Measurements from ENCODE around the gene TRIO.
"Not testable (repeated sequence)": the region's sequence is repeated elsewhere in the genome, so short reads cannot be mapped to it uniquely, and the experiment has no call there.

TRIO gene

DNA sequence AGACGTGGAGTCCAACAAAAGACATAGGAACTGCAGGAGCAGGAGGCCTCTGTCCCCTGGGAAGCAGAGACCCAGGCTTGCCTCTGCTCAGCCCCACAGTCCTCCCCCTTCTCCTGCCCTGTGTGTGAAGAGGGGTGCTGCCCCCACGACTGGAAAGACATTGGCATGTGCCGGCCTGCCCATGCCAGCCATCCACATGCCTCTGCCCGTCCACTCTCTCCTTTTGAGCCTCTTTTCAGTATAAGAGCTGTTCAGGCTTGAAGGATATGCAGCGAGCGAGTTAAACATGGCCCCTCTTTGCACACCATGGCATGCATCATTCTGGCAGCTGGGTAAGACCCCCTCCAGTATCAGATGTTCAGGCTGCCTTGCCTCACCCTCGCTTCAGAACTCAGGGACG is 278.7 kb downstream of the TRIO start:
- DNase-seq = no peak

- no peak for DNase-seq
Observed at GRCh38 chr5:14424011-14424685, 281.0 kb downstream of the TRIO start.

DNA sequence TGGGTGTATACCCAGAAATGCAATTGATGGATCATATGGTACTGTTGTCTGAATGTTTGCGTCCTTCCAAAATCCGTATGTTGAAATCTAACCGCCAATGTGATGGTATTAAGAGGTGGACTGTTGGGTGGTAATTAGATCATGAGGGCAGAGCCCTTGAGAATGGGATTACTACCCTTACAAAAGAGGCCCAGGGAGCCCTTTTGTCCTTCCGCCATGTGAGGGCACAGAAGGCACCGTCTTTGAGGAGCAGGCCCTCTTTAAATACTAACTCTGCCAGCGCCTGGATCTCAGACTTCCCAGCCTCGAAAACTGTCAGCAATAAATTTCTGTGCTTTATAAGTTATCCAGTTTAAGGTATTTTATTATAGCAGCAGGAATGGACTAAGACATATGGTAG is 282.4 kb downstream of the TRIO start:
- no peak for DNase-seq

GRCh38 chr5:14426521-14426920 is 283.4 kb downstream of the TRIO start:
- DNase-seq = no peak

- no peak for DNase-seq
Observed at GRCh38 chr5:14428302-14429081, 285.4 kb downstream of the TRIO start.

- no peak for DNase-seq
Observed at GRCh38 chr5:14429101-14430050, 286.2 kb downstream of the TRIO start.

DNA sequence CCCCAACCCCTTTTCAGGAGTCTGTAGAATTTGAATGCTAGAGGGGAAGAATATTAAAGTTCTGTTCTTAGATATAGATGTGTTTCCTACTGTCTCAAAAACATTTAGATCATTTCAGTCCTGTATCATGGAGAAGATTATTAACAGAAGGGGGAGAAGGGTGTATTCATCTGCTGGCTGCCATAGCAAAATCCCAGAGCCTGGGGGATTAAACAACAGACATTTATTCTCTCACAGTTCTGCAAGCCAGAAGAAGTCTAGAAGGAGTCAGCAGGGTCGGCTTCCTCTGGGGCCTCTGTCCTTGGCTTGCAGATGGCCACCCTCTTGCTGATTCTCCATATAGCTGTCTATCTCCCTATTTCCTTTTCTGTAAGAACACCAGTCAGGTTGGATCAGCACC is 288.4 kb downstream of the TRIO start:
- no peak for DNase-seq

DNA sequence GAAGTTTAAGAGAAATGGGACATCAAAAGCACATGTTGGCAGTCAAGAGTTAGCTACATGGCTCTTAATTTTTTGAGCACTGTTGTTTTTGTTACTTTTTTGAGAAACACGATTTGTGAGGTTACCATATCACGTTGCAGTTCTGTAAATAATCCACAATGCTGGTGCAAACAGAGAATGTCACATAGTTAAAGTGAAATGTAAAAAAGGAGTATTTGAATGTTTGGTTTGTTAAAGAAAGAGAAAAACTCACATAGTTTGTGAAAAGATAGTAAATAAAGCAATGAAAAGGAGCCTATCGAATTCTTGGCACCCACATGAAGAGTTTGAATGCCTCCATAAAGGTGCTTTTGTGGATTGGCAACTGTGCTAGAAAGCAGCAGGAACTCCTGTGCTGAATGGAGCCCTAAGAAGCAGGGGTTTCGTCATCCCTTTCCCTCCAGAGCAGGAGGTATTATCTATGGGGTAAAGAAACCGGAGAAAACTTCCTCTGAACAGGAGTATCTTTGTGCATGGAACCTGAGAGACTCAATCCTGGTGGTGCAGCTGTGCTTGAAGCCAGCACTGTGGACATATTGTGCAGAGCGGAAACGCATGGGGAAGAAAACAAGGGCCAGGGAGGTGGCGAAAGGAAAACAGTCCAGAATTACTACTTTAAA is 289.9 kb downstream of the TRIO start:
- no peak for DNase-seq

GRCh38 chr5:14435481-14435880 is 292.3 kb downstream of the TRIO start:
- DNase-seq = no peak

GRCh38 chr5:14436122-14436521 is 293.0 kb downstream of the TRIO start:
- not testable (repeated sequence) for DNase-seq

- DNase-seq = no peak
Observed at GRCh38 chr5:14436801-14437542, 293.8 kb downstream of the TRIO start.

GRCh38 chr5:14438195-14438606 is 295.1 kb downstream of the TRIO start:
- no peak for DNase-seq

DNA sequence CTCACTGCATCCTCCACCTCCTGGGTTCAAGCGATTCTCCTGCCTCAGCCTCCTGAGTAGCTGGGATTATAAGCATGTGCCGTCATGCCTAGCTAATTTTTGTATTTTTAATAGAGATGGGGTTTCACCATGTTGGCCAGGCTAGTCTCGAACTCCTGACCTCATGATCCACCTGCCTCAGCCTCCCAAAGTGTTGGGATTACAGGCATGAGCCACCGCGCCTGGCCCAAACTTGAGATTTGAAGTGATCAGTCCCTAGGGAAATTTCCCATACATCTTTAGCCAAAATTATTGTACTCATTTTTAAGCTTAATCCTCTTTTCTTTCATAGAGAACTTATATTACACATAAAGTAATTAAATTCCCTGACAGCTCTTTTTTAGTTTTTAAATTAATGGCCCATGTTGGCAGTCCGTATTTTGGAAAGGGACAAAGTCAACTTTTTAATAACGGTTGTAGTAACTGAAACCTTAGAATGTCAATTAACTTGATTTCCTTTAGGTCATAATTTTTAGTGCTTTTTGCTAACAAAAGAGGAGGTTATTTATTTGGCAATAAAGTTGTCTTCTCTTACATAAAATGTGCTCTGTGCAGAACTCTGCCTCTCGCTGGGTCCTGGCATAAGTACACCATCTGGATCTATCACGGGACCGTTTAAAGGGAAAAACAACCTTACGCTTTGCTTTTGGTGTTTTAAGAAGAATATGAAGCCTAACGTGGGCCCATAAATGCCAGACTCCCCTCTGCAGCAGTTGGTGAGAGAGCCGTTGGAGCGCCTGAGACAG is 296.1 kb downstream of the TRIO start:
- no peak for DNase-seq

DNA sequence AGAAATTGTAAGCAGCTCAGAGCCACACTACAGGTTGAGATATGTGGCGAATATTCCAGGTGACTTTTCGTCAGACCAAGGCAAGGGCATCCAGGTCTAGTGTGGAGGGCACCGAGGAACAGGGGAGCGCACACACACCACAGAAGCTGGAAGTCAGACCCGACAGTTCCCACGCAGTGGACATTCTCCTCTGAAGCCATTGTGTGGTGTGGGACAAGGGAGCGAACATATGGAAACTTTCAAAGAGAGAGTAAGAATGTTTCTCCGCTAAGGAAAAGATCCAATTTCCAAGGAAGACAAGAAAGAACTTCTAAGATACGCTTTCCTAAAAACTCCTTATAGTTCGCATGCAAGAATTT is 297.1 kb downstream of the TRIO start:
- DNase-seq = no peak

DNA sequence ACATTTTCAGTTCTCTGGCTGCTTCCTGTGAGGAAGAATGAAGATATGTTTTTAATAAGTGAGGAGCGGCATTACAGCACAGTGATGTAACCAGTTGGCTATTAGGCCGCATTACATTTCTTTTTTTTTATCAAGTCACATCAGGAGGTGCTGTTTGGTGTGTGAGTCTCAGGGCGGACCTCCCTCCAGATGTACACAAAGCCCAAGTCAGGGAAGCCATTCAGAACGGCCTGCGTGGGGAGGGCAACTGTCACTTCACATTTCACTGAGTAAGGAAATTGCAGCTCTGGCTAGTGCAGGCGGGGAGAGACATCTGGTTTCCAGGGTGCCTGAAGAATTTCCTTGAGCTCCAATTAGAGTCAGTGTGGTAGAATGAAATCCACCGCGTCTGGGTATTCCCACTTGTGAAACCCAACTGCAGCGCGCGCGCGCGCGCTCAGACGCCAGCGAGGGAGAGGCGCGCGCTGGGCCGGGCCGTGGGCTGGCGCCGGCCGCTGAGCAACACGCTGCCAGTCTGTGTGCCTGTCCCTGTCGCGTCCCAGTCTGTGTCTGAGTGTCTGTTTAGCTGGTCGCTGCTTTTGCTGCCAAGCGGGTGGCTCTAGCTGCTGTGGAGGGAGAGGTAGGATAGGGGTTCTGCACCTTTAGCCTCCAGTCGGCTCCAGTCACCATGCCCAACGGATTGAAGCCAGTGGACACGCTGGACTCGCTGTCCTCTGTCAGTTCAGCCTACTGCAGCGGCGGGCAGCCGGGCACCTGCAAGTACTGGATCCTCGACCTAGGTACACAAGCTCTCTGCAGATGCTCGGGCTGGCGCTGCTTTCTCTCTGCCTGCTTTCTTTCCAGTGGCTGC is 297.7 kb downstream of the TRIO start:
- DNase-seq = no peak

- DNase-seq = no peak
Observed at GRCh38 chr5:14441641-14442040, 298.5 kb downstream of the TRIO start.

DNA sequence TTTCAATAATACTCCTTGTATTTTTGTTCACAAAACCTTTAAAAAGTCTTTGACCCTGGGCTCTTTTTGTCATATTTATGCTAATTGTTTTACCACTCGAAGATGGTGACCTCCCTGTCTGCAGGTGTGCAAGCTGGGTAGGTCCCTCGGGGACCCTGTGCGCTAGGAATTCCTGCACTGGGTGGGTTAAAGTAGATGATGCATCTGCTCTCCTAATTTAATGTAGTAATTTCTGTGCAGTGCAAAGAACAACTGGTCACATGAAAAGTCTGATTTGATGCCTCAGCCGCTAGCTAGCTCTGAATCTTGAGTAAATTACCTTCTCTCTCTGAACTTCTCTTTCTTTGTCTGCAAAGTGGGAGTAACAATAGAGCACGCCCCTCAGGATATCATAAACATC is 299.4 kb downstream of the TRIO start:
- no peak for DNase-seq

GRCh38 chr5:14443671-14444093 is 300.5 kb downstream of the TRIO start:
- DNase-seq = no peak

DNA sequence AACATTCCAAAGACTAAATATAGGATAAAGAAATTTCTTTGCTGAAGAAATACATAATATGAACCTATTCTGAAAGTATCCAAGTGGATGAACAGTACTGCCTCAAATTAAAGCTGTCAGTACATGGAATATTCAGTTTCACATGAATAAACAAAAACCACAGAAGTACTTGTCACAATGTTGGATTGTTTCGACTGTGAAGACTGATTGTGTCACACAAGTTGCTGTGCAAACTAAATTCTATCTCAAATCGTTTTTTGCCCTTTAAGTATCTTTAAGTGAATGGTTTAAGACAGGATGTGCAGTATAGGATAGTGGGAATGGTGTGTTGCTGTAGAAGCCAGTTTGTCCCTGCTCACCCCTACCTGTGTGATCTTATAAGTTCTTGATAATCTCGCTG is 301.0 kb downstream of the TRIO start:
- no peak for DNase-seq

DNA sequence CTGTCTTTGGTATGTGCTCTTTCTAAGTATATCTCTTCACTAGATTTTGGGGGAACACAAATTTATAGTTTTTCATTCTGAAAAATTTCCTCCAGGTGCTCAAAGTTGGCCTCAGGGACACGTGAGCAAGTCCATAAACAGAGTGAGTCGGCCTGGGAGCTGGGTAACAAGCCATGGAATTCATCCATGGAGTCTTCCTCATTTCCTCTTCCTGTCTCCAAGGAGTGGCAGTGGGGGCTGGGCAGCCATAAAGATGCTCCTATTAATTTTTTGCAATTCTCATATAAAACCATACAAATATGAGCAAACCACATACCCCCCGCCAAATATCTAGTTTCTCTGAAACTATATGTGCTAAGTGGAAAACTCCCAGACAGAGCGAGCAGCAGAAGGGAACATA is 301.9 kb downstream of the TRIO start:
- no peak for DNase-seq
